ENCODE results near the gene HPCA. TPM values are rescaled to one million over a fixed set of nuclear protein-coding genes. Genes with fewer than 3 reads are reported as not detected.
"Not testable (repeated sequence)": the region's sequence is repeated elsewhere in the genome, so short reads cannot be mapped to it uniquely, and the experiment has no call there.

Gene HPCA
- total and polyA plus RNA-seq, 5 donors: 0.07 TPM; not detected in 4

DNA sequence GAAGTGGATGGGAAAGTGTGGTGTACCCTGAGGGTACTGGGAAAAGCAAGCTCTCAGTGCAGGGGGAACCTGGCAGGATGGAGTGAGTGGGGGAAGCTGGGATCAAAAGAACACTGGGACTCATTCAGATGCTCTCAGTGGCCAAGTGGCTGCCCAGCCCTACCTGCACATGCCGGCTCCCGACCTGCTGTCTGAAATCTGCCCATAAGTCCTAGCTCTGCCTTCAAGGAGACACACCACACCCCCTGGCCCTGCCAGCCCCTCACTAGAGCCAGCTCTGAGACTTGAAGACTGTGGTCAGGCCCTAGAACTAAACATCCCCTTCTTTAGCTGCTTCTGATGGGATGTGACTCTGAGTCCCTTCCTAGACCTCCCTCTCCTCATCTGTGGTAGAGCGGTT, 12.7 kb downstream of the HPCA start:
- Histone ChIP-seq H3K9me3 (ENCODE audit: control insufficient read depth, low read length) (no peaks in the 10 kb centered on the region), H3K27ac (ENCODE audit: low read length) (no peak overlapping the region), H3K4me3 (ENCODE audit: low read length) (no peak overlapping the region), H3K4me1 (ENCODE audit: control insufficient read depth, insufficient read depth, low read length) (no peaks in the 10 kb centered on the region), H3K27me3 (ENCODE audit: control insufficient read depth, insufficient read depth) (no peaks in the 10 kb centered on the region)
- intact Hi-C loops (cut with DNase I): no loop called here
- DNase-seq (no peak), ATAC-seq (no peak)
- 98% methylated on average over 3 of the region's 3 CpGs for WGBS

GRCh38 chr1:32899586-32900296, 13.4 kb downstream of the HPCA start:
- 73% methylated on average over 7 of the region's 7 CpGs for WGBS

GRCh38 chr1:32900371-32900955, 14.2 kb downstream of the HPCA start:
- intact Hi-C loops (cut with DNase I): no loop called here
- no peaks in the 10 kb centered on the region for H3K4me1 ChIP-seq (ENCODE audit: control insufficient read depth, insufficient read depth, low read length)
- no peak overlapping the region for H3K27ac ChIP-seq (ENCODE audit: low read length)
- DNase-seq (peak in 1 of 3 donors; percentile 54), ATAC-seq (peak in 1 of 2 donors; percentile 5)
- H3K4me3 ChIP-seq (ENCODE audit: low read length): peak overlapping the region; percentile 83
- no peaks in the 10 kb centered on the region for H3K9me3 ChIP-seq (ENCODE audit: control insufficient read depth, low read length)
- WGBS: 21% methylated on average over 22 of the region's 22 CpGs
- H3K27me3 ChIP-seq (ENCODE audit: control insufficient read depth, insufficient read depth): no peaks in the 10 kb centered on the region

More at GRCh38 chr1:32899586-32900296, 13.4 kb downstream of the HPCA start:
- ATAC-seq: no peak
- Histone ChIP-seq H3K9me3 (ENCODE audit: control insufficient read depth, low read length) (no peaks in the 10 kb centered on the region), H3K4me3 (ENCODE audit: low read length) (no peak overlapping the region), H3K4me1 (ENCODE audit: control insufficient read depth, insufficient read depth, low read length) (no peaks in the 10 kb centered on the region), H3K27me3 (ENCODE audit: control insufficient read depth, insufficient read depth) (no peaks in the 10 kb centered on the region), H3K27ac (ENCODE audit: low read length) (no peak overlapping the region)
- intact Hi-C loops (cut with DNase I): no loop called here
- DNase-seq: peak in 1 of 3 donors; percentile 46

DNA sequence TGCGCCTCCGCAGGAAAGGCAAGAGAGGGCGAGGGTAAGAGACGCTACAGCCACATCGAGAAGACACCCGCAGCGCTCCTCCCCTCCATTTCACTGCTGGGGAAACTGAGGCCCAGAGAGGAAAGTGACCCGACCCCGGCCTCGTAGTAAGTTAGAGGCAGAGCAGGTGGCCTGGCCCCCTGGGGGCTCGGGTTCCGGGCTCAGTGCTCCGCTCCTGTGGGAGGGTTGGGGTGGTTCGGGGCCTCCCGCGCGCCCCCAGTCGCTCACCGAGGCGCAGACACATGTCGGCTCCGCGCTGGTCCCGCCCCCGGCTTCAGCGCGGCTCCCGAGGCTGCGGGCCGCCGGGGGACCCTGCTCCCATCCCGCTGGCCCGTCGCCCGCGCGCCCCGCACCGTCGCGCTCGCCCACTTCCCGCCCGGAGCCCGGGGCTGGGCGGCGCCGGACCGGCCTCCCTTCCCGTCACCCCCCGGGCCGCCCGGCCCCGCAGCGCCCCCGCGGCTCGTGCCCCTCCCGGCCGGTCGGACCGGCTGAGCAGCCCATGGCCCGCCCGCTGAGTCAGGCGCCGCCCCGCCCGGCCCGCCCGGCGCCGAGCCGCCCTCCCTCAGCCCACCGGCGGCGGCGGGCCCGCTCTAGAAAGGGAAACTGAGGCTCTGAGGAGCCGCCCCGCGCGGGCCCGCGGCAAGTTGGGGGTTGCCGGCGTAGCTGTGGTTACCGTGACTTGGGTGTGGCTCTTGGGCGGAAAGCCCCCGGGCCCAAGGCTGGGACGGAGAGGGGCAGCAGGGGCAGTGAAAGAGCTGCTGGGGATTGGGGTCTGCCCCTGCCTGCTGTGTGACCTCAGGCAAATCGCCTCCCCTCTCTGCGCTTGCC, 14.9 kb downstream of the HPCA start, which contains the start of gene TMEM54:
Gene TMEM54 (minus strand): TSS at position 434 of the 867 bp plus-strand sequence. CDS start 151 bp downstream, at position 283.
- intact Hi-C loops (cut with DNase I): no loop called here
- H3K9me3 ChIP-seq (ENCODE audit: control insufficient read depth, low read length): no peaks in the 10 kb centered on the region
- peak; percentile 75 to 88 for ATAC-seq
- no peaks in the 10 kb centered on the region for H3K4me1 ChIP-seq (ENCODE audit: control insufficient read depth, insufficient read depth, low read length)
- peak within 1 kb of the TSS; percentile 83 for H3K4me3 ChIP-seq (ENCODE audit: low read length)
- no peaks in the 10 kb centered on the region for H3K27me3 ChIP-seq (ENCODE audit: control insufficient read depth, insufficient read depth)
- WGBS: 1% methylated on average over 92 of the region's 92 CpGs
- no peak within 1 kb of the TSS for H3K27ac ChIP-seq (ENCODE audit: low read length)
- DNase-seq: peak; percentile 59 to 84 (median 81)

DNA sequence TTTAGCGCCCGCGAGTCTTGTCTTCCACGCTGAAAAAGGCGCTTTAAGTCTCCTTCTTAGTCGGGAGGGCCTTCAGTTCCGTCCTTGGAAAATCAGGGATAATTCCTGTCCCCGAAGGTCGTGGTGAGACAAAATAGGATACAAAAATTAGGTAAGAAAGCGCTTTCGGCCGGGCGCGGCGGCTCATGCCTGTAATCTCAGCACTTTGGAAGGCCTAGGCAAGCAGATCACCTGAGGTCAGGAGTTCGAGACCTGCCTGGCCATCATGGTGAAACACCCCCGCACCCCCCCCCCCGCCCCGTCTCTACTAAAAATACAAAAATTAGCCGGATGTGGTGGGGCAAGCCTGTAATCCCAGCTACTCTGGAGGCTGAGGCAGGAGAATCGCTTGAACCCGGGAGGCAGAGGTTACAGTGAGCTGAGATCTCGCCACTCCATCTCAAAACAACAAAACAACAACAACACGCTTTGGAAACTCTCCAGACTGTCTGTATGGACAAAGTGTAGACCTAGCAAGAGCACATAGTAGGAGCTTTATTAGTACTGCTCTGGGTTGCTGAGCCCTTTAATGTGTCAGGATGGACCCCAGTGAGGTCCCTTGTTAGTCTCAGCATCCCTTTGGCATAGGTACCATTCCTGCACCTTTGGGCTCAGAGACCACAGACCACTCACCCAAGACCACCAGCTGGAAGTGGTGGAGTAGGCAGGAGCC, 15.7 kb downstream of the HPCA start:
- 46% methylated on average over 24 of the region's 24 CpGs for WGBS
- Histone ChIP-seq H3K27ac (ENCODE audit: low read length) (no peak overlapping the region), H3K27me3 (ENCODE audit: control insufficient read depth, insufficient read depth) (no peaks in the 10 kb centered on the region)

GRCh38 chr1:32902535-32902920, 16.2 kb downstream of the HPCA start:
- 75% methylated on average over 6 of the region's 6 CpGs for WGBS
- Histone ChIP-seq H3K4me3 (ENCODE audit: low read length) (no peak overlapping the region), H3K27ac (ENCODE audit: low read length) (no peak overlapping the region), H3K9me3 (ENCODE audit: control insufficient read depth, low read length) (no peaks in the 10 kb centered on the region), H3K4me1 (ENCODE audit: control insufficient read depth, insufficient read depth, low read length) (no peaks in the 10 kb centered on the region), H3K27me3 (ENCODE audit: control insufficient read depth, insufficient read depth) (no peaks in the 10 kb centered on the region)
- no peak for ATAC-seq
- DNase-seq: no peak
- intact Hi-C loops (cut with DNase I): no loop called here

More for the DNA sequence above, 15.7 kb downstream of the HPCA start:
- H3K4me3 ChIP-seq (ENCODE audit: low read length): peak overlapping the region; percentile 83
- H3K9me3 ChIP-seq (ENCODE audit: control insufficient read depth, low read length): no peaks in the 10 kb centered on the region
- intact Hi-C loops (cut with DNase I): no loop called here
- DNase-seq: no peak
- no peaks in the 10 kb centered on the region for H3K4me1 ChIP-seq (ENCODE audit: control insufficient read depth, insufficient read depth, low read length)
- ATAC-seq: no peak

DNA sequence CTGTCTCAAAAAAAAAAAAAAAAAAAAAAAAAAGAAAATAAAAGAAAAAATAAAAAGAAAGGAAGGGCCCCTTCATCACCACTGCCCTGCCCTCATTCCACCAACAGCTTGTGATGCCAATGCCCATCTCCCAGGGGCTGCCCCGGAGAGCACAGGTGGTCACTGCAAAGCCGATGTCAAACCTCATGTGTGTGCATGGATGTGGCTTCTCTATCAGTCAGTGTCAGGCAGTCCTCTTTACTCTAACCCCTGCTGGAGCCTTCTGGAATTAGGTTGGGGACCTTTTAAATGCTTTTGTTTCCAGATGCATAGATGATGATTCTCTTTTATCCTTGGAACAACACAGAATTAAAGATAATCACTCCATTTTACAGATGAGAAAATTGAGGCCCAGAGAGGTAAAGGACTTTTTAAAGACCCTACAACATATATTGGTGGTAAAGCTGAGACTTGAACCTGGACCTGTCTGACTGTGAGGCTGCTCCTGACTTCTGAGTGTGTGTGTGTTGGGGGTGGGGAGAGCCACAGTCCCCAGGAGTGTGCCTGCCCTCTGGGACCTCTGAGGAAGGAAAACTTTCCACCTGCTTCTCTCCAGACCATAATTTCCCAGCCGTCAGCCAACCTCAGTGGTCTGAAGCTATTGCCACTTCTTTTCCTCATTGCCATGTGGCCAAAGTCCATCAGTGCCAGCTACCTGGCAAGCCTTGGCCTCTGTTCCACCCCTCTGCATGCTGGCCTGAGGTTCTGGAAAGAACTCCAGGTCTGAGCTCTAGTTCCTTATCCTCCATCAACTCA, 17.9 kb downstream of the HPCA start:
- DNase-seq (no peak), ATAC-seq (no peak)
- Histone ChIP-seq H3K4me1 (ENCODE audit: control insufficient read depth, insufficient read depth, low read length) (no peaks in the 10 kb centered on the region), H3K4me3 (ENCODE audit: low read length) (no peak overlapping the region), H3K27ac (ENCODE audit: low read length) (no peak overlapping the region), H3K27me3 (ENCODE audit: control insufficient read depth, insufficient read depth) (no peaks in the 10 kb centered on the region), H3K9me3 (ENCODE audit: control insufficient read depth, low read length) (no peaks in the 10 kb centered on the region)
- intact Hi-C loops (cut with DNase I): no loop called here
- WGBS: 73% methylated on average over 3 of the region's 3 CpGs

DNA sequence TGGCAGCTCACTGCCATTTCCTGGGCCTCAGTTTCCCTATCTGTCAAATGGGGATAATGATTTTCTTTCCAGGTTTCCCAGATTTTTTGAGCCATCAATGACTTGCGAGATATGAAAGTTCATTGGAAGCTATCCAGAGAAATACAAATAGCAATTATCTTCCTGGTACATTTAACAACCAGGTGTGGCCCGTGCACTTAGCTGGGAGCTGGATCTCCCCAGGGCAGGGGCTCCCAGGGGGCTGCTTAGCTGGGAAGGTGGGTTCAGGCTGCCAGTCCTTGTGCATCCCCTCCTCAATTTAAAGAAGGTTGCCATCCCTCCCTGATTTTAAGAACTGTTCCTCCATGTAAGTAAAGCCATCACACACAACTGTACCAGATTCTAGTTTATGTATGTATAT, 18.5 kb downstream of the HPCA start:
- Histone ChIP-seq H3K27me3 (ENCODE audit: control insufficient read depth, insufficient read depth) (no peaks in the 10 kb centered on the region), H3K4me3 (ENCODE audit: low read length) (no peak overlapping the region), H3K27ac (ENCODE audit: low read length) (no peak overlapping the region), H3K4me1 (ENCODE audit: control insufficient read depth, insufficient read depth, low read length) (no peaks in the 10 kb centered on the region), H3K9me3 (ENCODE audit: control insufficient read depth, low read length) (no peaks in the 10 kb centered on the region)
- WGBS: 54% methylated on average over 2 of the region's 2 CpGs
- DNase-seq (no peak), ATAC-seq (no peak)
- intact Hi-C loops (cut with DNase I): no loop called here

- H3K27me3 ChIP-seq (ENCODE audit: control insufficient read depth, insufficient read depth); H3K9me3 ChIP-seq (ENCODE audit: control insufficient read depth, low read length); DNase-seq; H3K27ac ChIP-seq (ENCODE audit: low read length); H3K4me1 ChIP-seq (ENCODE audit: control insufficient read depth, insufficient read depth, low read length); intact Hi-C loops (cut with DNase I); H3K4me3 ChIP-seq (ENCODE audit: low read length); ATAC-seq: not testable (repeated sequence)
- WGBS: 81% methylated on average over 10 of the region's 10 CpGs
Measured at GRCh38 chr1:32905588-32905987, 19.3 kb downstream of the HPCA start.

DNA sequence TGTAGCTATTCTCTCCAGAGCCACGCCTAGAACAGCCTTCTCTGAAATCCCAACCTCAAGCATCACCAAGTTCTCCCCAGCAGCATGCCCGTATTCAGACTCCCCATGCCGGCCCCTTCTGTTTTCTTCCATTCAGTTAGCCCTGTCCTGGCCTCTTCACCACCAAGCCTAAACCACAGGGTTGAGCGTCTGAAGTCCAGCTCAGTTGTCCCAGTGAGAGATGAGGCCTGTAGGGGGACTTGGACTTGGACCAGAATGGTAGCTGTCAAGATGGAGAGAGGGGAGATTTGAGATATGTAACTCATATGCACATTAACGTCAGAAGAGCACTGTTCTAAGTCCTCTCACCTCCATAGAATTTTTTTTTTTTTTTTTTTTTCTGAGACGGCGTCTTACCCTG, 20.4 kb downstream of the HPCA start:
- DNase-seq (no peak), ATAC-seq (no peak)
- Histone ChIP-seq H3K27ac (ENCODE audit: low read length) (no peak overlapping the region), H3K4me3 (ENCODE audit: low read length) (no peak overlapping the region), H3K27me3 (ENCODE audit: control insufficient read depth, insufficient read depth) (no peaks in the 10 kb centered on the region), H3K4me1 (ENCODE audit: control insufficient read depth, insufficient read depth, low read length) (no peaks in the 10 kb centered on the region), H3K9me3 (ENCODE audit: control insufficient read depth, low read length) (no peaks in the 10 kb centered on the region)
- intact Hi-C loops (cut with DNase I): no loop called here
- 79% methylated on average over 7 of the region's 7 CpGs for WGBS
